Keratinocyte (primary cell): Measurements from ENCODE around the gene CUL2. TPM values are rescaled to one million over a fixed set of nuclear protein-coding genes. Genes with fewer than 3 reads are reported as not detected.

Source experiments
- DNase-seq: peaks from one replicate; pipeline ENCODE4 v3.0.0-alpha.2; 2011; ENCODE audit warnings: low read depth, missing footprints, low spot score
- FAIRE-seq: peaks from 2 replicates; lab custom pipeline; 2011; peaks lifted over from hg19 to GRCh38; lab: Jason Lieb, UNC
- H2AFZ ChIP-seq: 2 replicates; pipeline ENCODE4 v1.6.0; 2012; ENCODE audit warnings: low read length, control low read depth, inconsistent platforms; ENCODE audit not compliant: control insufficient read depth
- H3K27ac ChIP-seq: 2 replicates; pipeline ENCODE4 v1.5.1; 2011; ENCODE audit warnings: low read length; ENCODE audit not compliant: control insufficient read depth, insufficient read depth
- H3K27me3 ChIP-seq: 3 replicates; pipeline ENCODE4 v1.6.0; 2011; ENCODE audit warnings: low read length; ENCODE audit not compliant: control insufficient read depth, insufficient read depth; ENCODE audit errors: extremely low read depth
- H3K36me3 ChIP-seq, 2 experiments: 2 replicates in 1 of 2; 3 replicates in 1 of 2; pipeline ENCODE4 v1.5.1; 2011; ENCODE audit warnings: low read length in 2 of 2, mild to moderate bottlenecking in 1 of 2; ENCODE audit not compliant: control insufficient read depth in 2 of 2, insufficient read depth in 2 of 2; ENCODE audit errors: extremely low read depth in 1 of 2
- H3K4me1 ChIP-seq: 3 replicates; pipeline ENCODE4 v1.5.1; 2011; ENCODE audit warnings: low read length; ENCODE audit not compliant: control insufficient read depth, insufficient read depth; ENCODE audit errors: extremely low read depth
- H3K4me2 ChIP-seq: 3 replicates; pipeline ENCODE4 v1.6.0; 2011; ENCODE audit warnings: low read depth, low read length; ENCODE audit not compliant: control insufficient read depth, insufficient read depth; ENCODE audit errors: extremely low read depth
- H3K4me3 ChIP-seq, 3 experiments: fragments of 200-600 bp in 1 of 3; sonication (generic) in 1 of 3; 2 replicates in 2 of 3; 3 replicates in 1 of 3; pipeline ENCODE4 v1.5.1; 2011 to 2016; ENCODE audit warnings: low read length in 3 of 3, mild to moderate bottlenecking in 3 of 3, control low read depth in 2 of 3, inconsistent platforms in 1 of 3, low read depth in 1 of 3, mixed read lengths in 1 of 3, mixed run types in 1 of 3, moderate library complexity in 1 of 3; ENCODE audit not compliant: control insufficient read depth in 2 of 3, insufficient read depth in 2 of 3; ENCODE audit errors: extremely low read depth in 1 of 3
- H3K79me2 ChIP-seq: 2 replicates; pipeline ENCODE4 v1.6.0; 2012; ENCODE audit warnings: low read length; ENCODE audit not compliant: control insufficient read depth, insufficient read depth
- H3K9ac ChIP-seq: 3 replicates; pipeline ENCODE4 v1.6.0; 2011; ENCODE audit warnings: low read length; ENCODE audit not compliant: control insufficient read depth, insufficient read depth; ENCODE audit errors: extremely low read depth
- H3K9me1 ChIP-seq: 3 replicates; pipeline ENCODE4 v1.6.0; 2011; ENCODE audit warnings: low read length; ENCODE audit not compliant: control insufficient read depth, insufficient read depth; ENCODE audit errors: extremely low read depth
- H3K9me3 ChIP-seq: 2 replicates; pipeline ENCODE4 v1.5.1; 2012; ENCODE audit warnings: low read depth, low read length; ENCODE audit not compliant: control insufficient read depth
- H4K20me1 ChIP-seq: 3 replicates; pipeline ENCODE4 v1.6.0; 2011; ENCODE audit warnings: low read length; ENCODE audit not compliant: control insufficient read depth, insufficient read depth; ENCODE audit errors: extremely low read depth
- EZH2 ChIP-seq: IDR thresholded peaks from one replicate; pipeline ENCODE4 v1.6.1; 2012; ENCODE audit warnings: inconsistent platforms, mild to moderate bottlenecking, low read length, moderate library complexity
- dilution Hi-C: fragments of 300-500 bp; cut with MboI; formaldehyde crosslinking; loops from one replicate; pipeline ENCODE4 v1.7.0; 2020; ENCODE audit warnings: low sequenced_read_pairs; ENCODE audit not compliant: extremely low pct_ligation_motif_present
- polyA minus RNA-seq, 3 experiments: library from RNA; depleted of rRNA, polyadenylated mRNA; stranded (reverse); fragments of >200 nt; gene quantifications; 1 replicate in 1 of 3; 2 replicates in 1 of 3; 3 replicates in 1 of 3; pipeline ENCODE4 v1.2.3, GENCODE V29; 2011
- polyA plus RNA-seq, 5 experiments: library from polyadenylated mRNA; depleted of rRNA in 3 of 5; stranded (reverse) in 3 of 5; stranded (forward) in 1 of 5; unstranded in 1 of 5; fragments of >200 nt; gene quantifications; 1 replicate in 1 of 5; 2 replicates in 3 of 5; 3 replicates in 1 of 5; pipeline versions ENCODE4 v1.2.1 to v1.2.3, GENCODE V29; 2011 to 2012; ENCODE audit warnings: missing spikeins in 2 of 5, low read depth in 1 of 5, low replicate concordance in 1 of 5
- TF ChIP-seq, protein P1 (sequence below), 3 experiments: IDR thresholded peaks in 1 of 3; conservative IDR thresholded peaks in 1 of 3; optimal IDR thresholded peaks in 1 of 3; 2 replicates in 2 of 3; 3 replicates in 1 of 3; pipeline versions ENCODE3 to v1.5.1; 2011; ENCODE audit warnings: low read length in 3 of 3, mild to moderate bottlenecking in 3 of 3, moderate library complexity in 2 of 3, control low read depth in 1 of 3, inconsistent platforms in 1 of 3; ENCODE audit not compliant: insufficient read depth in 2 of 3; ENCODE audit errors: extremely low read depth in 1 of 3

CUL2 gene
- polyA plus RNA-seq (19.9 to 39.7 TPM (median 20.7 TPM) in 3 replicates), polyA minus RNA-seq (6.5 to 35.3 TPM (median 10.7 TPM) in 3 replicates)
- polyA plus RNA-seq (2011; ENCODE audit: low read depth): 29.9 TPM
- 12.7 and 25.9 TPM in 2 replicates for polyA plus RNA-seq (2011; cell fraction: cytosol; rRNA removed)
- polyA plus RNA-seq (2011; cell fraction: nucleus; rRNA removed): 21.3 and 27.4 TPM in 2 replicates
- 18.2 and 27.7 TPM in 2 replicates for polyA plus RNA-seq (2012; ENCODE audit: low replicate concordance)
- 14.0 TPM for polyA minus RNA-seq (2011; cell fraction: cytosol; rRNA and poly(A)+ RNA removed)
- polyA minus RNA-seq (2011; cell fraction: nucleus; rRNA and poly(A)+ RNA removed): 15.8 and 35.7 TPM in 2 replicates

DNA sequence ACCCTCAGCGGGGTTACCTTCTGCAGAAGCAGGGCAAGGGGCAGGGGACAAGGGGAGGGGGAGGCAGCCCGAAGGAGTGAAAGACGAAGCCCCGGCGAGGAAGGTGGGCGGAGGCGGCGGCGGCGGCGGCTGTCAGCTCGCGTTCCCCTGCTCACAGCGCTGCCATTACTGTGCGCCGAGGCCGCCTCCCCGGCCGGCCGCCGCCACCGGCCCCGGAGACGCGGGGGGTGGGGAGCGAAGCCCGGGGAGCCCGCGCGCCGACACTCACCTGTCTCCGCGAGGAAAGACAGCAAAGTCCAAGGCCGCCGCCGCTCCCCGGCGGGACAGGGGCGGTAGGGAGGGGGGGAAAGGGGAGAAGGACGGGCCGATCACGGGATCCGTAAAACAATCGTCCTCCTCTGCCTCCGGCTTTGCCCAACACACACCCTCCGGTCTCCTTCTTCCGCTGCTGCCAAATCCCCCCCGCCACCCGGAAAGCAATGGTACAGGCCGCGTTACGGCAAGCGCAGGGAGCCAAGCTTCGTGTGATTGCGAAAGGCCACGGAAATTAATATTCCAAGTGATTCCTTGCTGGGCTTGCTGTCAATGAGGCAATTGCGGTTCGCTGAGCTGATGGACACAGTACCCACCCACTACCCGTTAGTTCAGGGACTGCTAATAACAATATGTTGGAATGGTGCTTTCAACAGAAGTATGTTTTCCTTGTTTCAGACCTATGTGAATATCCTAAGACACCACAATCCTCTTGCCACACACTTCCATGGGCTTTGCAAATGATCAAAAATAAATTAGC, at the start of gene CUL2:
Gene CUL2, minus strand, starts transcription at position 180 of the 793 bp plus-strand sequence. CDS start 19,024 bp downstream, outside the sequence.
- TF ChIP-seq, protein P1, sequence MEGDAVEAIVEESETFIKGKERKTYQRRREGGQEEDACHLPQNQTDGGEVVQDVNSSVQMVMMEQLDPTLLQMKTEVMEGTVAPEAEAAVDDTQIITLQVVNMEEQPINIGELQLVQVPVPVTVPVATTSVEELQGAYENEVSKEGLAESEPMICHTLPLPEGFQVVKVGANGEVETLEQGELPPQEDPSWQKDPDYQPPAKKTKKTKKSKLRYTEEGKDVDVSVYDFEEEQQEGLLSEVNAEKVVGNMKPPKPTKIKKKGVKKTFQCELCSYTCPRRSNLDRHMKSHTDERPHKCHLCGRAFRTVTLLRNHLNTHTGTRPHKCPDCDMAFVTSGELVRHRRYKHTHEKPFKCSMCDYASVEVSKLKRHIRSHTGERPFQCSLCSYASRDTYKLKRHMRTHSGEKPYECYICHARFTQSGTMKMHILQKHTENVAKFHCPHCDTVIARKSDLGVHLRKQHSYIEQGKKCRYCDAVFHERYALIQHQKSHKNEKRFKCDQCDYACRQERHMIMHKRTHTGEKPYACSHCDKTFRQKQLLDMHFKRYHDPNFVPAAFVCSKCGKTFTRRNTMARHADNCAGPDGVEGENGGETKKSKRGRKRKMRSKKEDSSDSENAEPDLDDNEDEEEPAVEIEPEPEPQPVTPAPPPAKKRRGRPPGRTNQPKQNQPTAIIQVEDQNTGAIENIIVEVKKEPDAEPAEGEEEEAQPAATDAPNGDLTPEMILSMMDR (optimal IDR thresholded peaks at IDR 0.05 in 1 of 3, IDR thresholded peaks at IDR 0.05 in 1 of 3, conservative IDR thresholded peaks at IDR 0.05 in 1 of 3; ENCODE audit: extremely low read depth in 1 of 3, insufficient read depth in 2 of 3, low read length in 3 of 3): no peak
- TF ChIP-seq EZH2: no peak
- DNase-seq (peak; percentile 62), FAIRE-seq (peak; percentile 59)
- Histone ChIP-seq H3K27ac (peak within 1 kb of the TSS; percentile 80), H3K9me1 (peaks cover 2% of the 10 kb centered on the region), H3K4me3 (peak within 1 kb of the TSS; percentile 90 to 97 (median 96)), H3K4me1 (peaks cover 10% of the 10 kb centered on the region), H2AFZ (peak within 1 kb of the TSS; percentile 99), H3K9ac (peak within 1 kb of the TSS; percentile 80), H3K79me2 (peaks cover 45% of the 10 kb centered on the region), H3K9me3 (peaks cover 3% of the 10 kb centered on the region), H3K36me3 (peaks cover 0 to 1% of the 10 kb centered on the region in 2 experiments), H3K4me2 (peak within 1 kb of the TSS; percentile 99), H4K20me1 (no peaks in the 10 kb centered on the region), H3K27me3 (no peaks in the 10 kb centered on the region)
- dilution Hi-C loops: no loop called here

DNA sequence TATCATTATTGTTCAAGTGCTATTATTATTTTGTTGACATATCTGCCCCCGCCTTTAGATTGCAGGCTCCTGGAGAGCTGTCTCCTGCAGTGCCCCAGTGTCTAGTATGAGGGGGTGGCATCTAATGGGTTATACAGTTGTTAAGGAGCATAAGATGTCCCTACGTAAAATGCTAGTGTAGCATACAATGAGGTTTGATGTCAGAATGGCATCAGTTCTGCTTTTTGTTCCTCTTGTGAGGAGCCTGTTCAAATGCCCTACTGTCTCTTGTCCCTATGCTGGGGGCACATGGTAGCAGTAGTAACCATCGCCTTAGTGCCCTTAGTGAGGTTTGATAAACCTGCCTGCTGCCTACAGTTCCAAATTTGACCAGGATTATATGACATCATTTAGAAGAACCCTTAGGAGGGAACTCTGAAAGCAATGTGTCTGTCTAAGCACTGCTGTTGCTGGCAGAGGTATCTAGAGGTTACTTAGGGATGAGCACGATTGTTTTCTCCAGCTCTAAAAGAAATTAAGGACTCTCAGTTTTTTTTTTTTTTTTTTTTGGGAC, 46.2 kb upstream of the CUL2 start:
- dilution Hi-C loops: no loop called here
- no peaks in the 10 kb centered on the region for H3K36me3 ChIP-seq
- H3K4me1 ChIP-seq: no peaks in the 10 kb centered on the region
- FAIRE-seq (no peak), DNase-seq (no peak)
- no peak overlapping the region for H2AFZ ChIP-seq
- no peaks in the 10 kb centered on the region for H3K9me3 ChIP-seq
- no peak overlapping the region for H3K27ac ChIP-seq
- no peaks in the 10 kb centered on the region for H3K9me1 ChIP-seq
- TF ChIP-seq EZH2: no peak
- TF ChIP-seq, protein P1 (optimal IDR thresholded peaks at IDR 0.05 in 1 of 3, IDR thresholded peaks at IDR 0.05 in 1 of 3, conservative IDR thresholded peaks at IDR 0.05 in 1 of 3; ENCODE audit: extremely low read depth in 1 of 3, insufficient read depth in 2 of 3, low read length in 3 of 3): no peak
- H4K20me1 ChIP-seq: no peaks in the 10 kb centered on the region
- H3K79me2 ChIP-seq: no peaks in the 10 kb centered on the region
- no peaks in the 10 kb centered on the region for H3K27me3 ChIP-seq
- H3K4me2 ChIP-seq: no peak overlapping the region
- H3K9ac ChIP-seq: no peak overlapping the region
- no peak overlapping the region for H3K4me3 ChIP-seq
